ENCODE results near the gene ZNF74.

The ZNF74 gene

DNA sequence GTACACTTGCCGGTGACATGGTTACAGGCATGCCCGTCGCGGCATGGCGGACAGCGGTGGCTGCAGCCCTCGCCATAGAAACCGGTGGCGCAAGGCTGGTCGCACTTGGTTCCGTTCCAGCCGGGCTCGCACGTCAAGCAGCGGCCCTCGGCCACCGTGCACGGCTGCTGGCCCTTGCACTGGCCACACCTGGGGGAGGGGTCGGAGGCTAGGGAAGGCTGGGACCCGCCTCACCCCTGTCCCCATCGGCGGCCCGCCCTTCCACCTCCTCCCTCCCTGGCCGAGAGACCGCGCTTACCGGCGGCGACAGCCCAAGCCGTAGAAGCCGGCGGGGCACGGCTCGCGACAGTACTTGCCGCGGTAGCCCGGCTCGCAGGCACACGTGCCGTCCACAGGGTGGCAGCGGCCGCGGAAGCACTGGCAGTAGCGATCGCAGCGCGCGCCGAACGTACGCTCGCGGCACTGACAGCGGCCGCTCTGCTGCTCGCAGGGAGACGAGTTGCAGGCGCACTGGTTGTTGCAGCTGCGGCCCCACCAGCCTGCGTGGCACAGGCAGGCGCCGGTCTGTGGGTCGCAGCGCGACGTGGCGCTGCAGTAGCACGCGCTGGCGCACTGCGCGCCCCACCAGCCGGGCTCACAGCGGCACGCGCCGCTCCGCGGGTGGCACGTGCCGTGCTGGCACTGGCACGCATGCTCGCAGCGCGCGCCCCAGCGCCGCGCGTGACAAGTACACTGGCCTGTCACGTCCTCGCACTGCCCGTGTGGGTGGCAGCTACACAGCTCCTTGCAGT is 37.0 kb downstream of the ZNF74 start:
- DNase-seq, result peak in 7 of 56 donors; percentile 22 to 45 (median 38)

DNA sequence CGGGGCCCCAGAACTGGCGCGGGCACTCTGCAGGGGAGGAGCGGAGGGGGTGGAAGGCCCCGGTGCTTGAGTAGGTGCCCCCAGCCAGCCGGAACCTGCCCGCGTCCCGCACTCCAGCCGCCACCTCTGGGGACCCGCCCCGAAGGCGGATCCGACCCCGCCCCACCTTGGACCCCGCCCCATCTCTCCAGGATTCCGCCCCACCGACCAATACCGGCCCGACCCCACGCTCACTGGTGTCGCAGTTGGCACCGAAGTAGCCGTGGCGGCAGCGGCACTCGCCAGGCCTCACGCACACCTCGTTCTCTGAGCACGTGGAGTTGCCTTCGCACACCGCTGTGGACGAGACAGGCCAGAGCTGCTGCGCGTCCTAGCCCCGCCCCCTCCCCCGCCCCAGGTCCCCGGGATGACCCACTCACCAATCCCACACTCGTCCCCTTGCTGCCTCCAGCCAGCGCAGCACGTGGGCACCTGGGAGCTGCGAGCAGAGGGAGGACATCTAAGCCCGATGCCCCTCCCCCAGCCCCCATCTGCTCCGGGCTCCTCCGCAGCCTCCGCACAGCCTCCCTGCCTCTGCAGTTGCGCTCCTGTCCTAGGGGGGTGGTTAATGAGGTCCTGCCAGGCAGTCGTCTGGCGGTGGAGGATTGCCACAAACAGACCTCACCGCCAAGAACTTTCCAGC is 37.7 kb downstream of the ZNF74 start:
- DNase-seq, result no peak

DNA sequence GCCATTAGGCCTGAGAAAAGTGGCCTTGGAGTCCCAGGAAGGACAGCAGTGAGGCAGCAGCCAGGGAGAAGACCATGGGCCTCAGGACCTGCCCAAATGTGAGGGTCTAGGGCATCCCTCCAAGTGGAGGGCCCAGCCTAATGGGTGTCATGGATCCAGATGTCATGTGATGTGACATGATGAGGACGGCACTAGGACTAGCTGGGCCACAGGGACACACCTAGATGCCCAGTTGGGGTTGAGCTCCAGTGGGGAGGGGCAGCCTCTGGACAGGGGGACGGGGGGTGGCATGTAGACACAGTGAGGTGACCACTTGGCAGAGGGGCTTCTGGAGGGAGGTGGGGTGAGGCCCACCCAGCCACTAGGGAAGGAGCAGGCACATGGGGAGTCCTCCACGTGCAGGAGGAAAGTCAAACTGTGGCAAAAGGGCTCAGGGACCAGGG is 38.3 kb downstream of the ZNF74 start:
- DNase-seq, result no peak

DNA sequence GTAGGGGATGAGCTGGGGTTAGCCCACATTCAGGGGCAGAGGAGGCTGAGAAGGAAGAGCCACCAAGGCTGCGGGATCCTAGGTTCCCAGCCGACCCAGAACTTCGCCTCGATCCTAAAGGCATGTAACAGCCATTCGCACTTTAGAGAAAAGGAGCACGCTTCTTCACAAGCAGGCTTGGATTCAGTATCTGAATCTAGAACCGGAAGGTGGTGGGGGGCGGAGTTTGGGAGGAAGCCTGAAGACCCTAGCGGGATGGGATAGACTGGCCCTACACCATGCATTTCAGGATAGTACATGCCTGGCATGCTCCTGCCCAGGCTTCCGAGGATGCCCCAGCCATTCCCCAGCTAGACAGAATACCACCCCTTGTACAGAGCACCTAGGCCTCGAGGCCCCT is 39.2 kb downstream of the ZNF74 start:
- DNase-seq, result no peak

DNA sequence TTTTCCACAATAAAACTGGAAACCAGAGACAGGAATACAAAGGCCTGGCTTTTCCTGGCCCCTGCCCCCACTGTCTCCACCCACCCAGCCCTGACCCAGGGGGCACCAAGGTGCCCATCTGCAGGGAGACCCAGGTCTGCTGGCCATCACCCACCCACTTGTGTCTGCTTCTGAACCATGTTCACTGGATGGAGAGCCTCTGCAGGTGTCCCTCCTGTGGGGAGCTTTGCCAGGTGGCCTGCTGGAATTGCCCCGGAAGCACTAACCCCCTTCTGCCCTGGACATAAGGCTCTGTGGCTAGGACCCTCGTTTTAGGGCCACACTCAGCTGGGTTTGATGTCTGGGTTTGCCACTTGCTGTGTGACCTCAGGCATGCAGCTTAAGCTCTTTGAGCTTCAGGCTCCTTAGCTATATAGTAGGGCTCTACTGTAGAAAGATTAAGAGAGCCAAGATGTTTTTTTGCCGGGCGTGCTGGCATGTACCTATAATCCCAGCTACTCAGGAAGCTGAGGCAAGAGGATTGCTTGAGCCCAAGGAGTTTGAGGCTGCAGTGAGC is 39.8 kb downstream of the ZNF74 start:
- DNase-seq, result no peak

DNA sequence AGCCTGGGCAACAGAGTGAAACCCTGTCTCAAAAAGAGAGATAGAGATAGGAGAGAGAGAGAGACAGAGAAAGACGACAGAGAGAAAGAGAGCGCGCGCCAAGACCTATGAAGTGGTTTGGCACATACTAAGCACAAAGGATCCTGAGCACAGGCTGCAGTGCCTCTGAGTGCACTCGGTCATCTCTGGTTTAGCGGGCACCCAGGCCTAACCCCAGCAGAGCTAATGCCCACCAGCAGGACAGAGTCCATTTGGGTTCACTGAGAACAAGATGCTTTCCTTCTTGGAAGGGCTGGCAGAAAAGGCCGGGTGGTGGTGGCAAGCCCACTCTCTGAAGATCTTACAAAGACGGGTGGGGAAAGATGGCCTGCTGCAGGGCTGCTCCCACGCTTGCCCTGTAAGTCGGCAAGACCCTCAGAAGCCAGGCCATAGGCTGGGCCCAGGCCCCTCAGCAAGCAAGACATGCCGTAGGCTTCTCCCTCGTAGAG is 40.4 kb downstream of the ZNF74 start:
- DNase-seq, result no peak

DNA sequence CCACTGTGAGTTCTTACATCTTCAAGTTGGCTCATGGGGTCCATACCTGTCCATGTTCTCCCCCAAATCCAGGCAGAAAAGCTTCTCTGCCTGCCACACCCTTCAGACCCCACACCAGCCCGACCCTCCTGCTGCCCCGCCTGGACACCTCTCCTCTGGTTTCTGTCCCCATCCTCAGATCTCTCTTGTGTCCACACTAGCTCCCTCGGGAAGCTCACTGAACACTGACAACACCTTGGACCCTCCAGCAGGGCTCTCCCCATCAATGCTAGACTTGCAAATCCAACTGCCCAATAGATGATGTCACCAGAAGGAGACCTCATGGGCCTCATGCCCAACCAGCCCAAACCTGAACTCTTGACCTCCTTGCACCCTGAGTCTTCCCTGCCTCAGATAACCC is 40.8 kb downstream of the ZNF74 start:
- DNase-seq, result no peak

DNA sequence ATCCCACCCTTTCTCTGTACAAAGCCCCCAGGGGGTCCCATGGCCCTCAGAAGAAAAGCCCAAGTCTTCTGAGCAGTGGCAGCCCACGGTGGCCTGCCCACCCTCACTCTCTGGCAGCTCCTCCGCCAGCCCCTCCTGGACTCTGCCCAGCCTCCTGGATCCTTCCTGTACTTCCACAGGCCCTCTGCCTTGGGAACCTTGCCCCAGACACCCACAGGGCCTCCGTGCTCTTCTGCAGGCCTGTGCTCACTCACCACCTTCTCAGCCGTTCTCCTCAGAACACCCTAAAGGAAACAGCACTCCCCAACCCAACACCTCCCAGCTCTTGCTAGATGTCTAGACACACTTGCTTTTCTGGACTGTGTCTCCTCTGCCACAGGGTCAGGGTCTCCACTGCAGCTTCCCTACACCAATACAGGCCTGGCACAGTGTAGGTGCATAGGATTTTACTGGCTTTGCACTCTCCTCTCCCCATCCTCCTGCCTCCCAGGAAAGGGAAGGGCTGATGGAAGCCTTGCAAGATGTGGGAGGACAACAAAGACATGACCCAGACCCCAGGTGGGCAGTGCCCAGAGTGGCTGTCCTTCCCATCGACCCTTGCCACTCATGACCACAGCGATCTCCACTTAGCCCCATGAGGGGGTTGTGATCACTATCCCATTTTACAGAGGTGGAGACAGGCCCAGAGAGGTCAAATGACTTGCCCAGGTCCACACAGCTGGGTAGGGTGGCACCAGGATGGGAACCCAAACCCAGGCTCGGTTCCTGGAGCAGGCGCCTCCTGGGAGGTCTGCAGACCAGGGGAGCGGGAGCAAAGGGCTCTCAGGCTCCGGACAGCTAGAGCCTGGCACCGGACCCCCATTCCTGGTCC is 41.7 kb downstream of the ZNF74 start:
- DNase-seq, result no peak

DNA sequence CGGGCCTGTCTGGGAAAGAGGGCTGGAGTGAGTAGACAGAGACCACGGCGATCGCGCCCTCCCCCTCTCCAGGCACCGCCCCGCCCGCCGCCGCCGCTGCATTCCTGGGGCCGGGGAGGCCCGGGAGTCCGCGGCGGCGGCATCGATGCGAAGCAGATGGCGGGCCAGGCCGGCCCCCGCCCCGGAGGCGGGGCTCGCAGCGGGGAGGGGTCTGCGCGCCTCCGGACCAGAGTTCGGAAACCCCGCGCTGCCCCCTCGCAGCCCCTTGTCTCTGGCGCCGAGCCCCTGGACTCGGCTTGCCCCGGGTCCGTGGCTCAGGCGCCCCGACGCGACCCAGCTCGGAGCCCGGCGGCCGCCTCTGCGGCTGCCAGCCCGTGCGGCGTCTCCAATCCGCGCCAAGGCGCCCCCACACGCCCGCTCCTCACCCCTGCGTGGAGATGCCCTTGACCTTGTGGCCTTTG is 42.4 kb downstream of the ZNF74 start:
- DNase-seq, result no peak

DNA sequence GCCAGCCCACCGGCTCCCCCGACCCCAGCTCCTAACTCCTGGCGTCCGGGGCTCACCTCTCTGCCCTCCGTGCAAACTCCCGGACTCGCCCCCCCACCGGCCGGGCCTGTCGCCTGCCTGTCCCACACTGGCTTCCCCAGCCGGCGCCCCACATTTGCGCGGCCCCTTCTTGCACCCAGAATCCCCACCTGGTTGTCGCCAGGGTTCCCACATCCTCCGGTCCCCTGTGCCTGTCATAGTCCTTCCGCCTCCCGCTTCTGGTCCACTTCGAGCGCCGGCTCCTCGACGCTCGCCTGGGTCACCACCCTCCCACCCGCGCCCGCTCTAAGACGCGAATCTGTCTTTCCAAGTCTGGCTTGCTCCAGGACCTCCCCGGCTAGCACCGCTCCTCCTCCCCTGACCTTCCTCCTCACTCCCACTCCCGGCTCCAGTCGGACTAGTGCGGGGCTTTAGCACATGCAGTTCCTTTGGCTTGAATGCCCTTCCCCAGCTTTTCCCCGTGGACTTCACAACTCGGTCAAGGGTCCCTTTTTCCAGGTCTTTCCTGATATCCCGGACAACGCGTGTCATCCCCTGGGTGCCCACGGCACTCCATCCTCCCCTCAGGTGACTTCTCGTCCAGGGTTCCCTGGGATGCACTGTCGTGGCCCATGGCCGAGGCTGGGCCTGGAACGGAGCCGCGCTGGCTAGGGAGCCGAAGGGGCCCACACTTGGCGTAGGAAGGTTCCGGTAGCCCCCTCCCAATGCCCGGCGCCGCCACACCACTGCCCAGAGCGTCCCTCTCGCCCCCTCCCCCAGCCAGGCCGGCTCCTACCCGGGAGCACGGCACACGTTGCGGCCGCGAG is 43.0 kb downstream of the ZNF74 start:
- no peak for DNase-seq

DNA sequence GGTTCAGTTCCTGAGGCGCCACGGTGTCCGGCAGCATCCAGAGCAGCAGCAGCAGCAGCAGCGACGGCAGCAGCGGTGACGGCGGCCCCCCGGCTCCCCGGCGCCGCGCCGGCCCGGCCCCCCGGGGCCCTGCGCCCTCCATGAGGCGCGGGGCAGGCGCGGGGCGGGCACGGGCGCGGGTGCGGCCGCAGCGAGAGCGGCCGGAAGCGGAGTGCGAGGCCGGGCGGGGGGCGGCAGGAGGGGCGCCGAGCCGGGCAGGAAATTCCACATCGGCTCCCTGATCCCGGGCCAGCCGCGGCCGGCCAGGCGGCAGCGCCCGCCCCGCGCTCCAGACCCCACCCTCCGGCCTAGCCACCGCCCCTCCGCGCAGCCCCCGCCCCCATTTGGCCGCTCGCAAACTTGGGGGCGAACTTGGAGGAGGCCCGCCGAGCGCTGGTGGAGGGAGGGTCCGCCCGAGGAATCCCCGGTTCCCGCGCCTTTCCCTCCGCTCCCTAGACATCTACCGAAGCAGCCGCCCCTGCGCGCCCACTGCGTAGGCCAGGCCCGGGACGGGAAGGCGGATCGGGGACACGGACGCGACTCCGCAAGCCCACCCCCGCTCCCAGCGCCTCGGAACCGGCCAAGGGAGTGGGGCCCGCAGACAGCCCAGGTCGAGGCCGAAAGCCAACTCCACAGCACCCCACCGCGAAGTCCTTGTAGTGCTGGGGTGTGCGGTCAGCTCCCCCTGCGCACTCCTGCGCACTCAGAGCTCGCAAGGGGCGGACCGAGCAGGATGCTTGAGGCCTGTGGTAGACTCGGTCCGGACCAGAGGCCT is 43.9 kb downstream of the ZNF74 start, which contains the start of gene SCARF2:
SCARF2 (minus strand) TSS at position 213 of the 814 bp plus-strand sequence; CDS start at position 142, 71 bp downstream.
- DNase-seq, result no peak

DNA sequence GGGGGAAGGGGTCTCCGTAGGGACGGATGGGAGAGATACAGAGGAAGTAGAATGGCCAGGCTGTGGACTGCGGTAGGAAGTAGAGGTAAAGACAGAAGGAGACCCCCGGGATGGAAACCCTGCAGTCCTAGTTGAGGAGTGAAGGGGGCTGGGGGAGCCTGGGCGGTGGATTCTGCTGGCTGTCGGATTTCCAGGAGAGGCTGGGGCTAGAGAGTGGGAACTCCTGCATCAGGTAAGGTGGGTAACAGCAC is 44.4 kb downstream of the ZNF74 start:
- no peak for DNase-seq

DNA sequence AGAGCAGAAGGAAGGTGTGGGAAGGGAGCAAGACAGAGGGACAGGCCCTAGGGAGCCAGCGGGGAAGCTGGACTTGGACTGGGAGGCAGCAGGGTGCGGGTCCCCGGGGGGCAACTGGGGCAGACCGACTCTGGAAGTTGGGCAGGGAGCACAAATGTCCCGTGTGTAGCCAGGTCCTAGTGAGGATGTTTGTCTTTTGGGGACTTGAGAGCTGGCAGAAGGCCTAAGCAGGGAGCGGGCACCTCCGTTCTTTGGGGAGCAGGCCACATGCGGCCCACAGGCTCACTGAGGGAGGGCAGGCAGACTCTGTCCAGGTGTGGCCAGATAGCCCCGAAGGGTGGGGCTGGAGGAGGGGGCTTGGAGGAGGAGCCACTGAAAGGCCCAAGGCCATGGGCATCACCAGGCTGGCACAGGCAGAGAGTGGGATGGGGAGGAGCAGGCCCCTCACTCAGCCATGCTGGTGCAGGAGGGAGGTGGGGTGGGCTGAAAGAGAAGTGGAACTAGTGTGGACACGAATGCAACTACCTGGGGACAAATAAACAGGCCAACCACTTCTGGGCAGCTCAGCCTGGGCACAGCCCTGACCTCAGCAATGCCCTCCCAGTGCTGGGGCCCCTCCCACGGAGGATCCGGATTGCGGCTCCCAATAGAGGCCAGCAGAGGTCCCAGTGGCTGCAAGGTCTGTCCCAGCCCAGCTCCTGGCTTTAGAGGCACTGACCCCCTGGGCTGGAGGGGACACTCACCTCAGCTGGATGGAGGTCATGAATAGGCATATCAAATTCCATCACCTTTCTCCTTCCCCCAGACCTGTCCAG is 44.9 kb downstream of the ZNF74 start:
- no peak for DNase-seq

DNA sequence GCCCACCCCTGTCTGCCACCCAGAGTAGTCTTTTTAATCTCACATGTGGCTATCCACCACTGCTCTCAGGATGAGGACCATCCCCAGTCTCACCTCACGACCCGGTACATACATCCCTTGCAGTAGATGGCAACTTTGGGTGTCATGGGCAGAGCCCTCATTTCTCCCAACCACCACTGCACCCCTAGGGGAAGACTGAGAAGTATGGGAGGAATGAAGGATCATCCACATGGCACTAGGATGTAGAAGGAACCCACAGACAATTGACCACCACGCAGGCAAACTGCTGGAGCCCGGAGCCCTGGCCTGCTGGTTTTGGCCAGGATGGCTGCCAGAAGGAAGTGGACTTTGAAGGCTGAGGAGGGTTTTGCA is 45.6 kb downstream of the ZNF74 start:
- DNase-seq, result no peak

DNA sequence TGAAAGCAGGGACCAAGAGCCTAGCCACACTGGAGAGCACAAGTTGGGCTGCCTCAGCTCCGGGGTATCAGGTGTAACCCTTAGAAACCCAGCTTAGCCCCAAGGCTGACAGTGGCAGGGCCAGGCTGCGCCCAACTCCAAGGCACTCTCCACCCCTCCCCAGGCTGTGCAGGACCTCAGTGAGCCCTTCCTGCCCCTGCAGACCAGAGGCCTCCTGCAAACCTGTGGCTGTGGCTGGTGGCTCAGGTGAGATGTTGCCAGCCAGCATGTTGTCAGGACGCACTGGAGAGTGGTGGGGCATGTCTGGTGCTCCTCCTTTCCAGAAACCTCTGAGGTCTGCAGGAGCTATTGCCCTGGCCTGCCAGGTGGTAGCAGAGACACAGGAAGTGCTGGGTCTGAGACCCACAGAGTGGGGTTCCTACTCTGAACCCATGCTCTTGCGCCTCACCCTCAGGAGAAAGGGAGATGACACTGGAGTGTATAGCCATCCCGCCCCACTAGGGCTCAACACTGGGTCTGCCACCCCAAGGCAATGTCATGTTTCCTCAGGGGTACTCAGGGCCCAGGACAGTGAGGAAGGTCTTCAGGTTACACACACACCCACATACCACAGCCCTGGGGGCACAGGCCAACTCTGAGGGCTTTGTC is 46.1 kb downstream of the ZNF74 start:
- DNase-seq, result no peak

DNA sequence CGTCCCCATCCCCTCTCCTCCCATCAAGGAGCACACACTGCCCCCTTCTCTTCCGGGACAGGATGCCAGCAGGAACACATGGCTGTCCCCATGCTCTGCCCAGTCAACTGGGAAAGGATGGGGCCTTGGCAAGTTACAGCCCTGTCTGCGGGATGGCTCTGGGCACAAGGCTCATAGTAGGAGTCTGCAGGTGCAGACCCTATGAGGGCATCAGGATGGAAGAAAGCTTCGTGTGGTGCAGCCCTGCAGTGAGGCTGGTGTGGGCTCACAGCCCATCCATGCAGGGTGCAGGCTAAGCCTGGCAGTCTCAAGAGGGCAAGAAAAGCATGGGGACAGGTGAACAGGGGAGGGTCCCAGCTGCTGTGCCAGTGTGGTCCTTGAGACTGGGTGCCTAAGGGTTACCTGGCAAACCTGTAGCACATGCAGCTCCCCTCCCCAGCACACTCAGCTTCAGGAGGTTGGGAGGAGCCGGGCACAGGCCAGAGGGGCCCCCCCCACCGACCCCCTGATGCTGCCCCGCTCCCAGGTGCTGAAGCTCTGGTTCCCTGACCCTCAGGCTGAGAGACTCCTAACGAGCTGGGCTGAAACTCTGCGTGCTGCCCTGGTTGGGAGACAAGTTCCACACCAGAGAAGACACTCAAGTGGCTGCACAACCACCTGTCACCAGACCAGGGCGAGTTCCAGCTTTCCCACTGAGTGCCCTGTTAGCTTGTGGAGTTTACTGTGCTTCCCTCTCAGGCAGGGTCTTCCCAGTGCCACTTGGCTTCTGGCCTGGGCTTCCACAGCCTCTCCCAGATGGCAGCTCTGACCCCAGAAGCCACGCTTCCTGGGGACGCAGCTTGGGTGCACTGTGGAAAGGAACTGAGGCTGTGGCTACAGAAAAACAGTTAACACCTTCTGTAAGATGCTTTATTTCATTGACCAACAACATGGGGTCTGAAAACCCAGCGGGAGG is 47.0 kb downstream of the ZNF74 start:
- no peak for DNase-seq
